GM13977 (cell line): Measurements from ENCODE around the gene MYRIP.

Source experiments
- DNase-seq: peaks from one replicate; pipeline ENCODE4 v3.0.0; 2012; ENCODE audit warnings: low spot score
- CTCF ChIP-seq: IDR thresholded peaks from 2 replicates; pipeline ENCODE4 v1.5.1; 2012; ENCODE audit warnings: mild to moderate bottlenecking, control low read depth; ENCODE audit not compliant: insufficient read depth; ENCODE audit errors: extremely low read depth, missing control alignments
- in situ Hi-C: fragments of 300-500 bp; cut with MboI; formaldehyde crosslinking; loops from one replicate; pipeline ENCODE4 v1.12.0; 2022; ENCODE audit warnings: low sequenced_read_pairs, low pct_unique_long_range_greater_than_20kb, mixed read lengths, inconsistent platforms; ENCODE audit not compliant: unreplicated experiment

MYRIP gene

GRCh38 chr3:39965461-39965860, 156.1 kb downstream of the MYRIP start:
- TF ChIP-seq CTCF: no peak
- in situ Hi-C loops: no loop called here
- DNase-seq: no peak

GRCh38 chr3:39965997-39966396, 156.6 kb downstream of the MYRIP start:
- in situ Hi-C loops: no loop called here
- no peak for DNase-seq
- TF ChIP-seq CTCF: no peak

- DNase-seq: no peak
- in situ Hi-C loops: no loop called here
- no peak for TF ChIP-seq CTCF
Observed at GRCh38 chr3:39970982-39971381, 161.6 kb downstream of the MYRIP start.

DNA sequence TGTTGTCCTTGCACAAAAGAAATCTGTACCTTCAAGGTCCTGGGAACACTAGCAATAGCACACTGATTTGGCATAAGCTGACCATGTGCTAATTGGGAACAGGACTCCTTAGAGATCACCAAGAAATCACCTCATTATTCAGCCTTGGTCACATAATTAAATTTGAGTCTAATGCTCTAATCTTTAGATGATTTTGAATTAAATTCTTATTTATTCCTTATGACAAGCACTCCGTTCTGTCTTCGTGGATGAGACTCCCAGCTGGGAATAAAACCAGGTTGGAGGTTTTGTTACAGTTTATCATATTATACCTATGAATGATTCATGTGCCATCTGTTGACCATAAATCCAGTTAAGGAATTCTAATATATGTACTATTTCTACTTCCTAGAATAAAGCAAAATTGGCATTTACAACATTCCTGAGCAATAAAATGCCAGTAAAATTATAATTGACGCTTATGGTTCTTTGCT, 162.2 kb downstream of the MYRIP start:
- no peak for TF ChIP-seq CTCF
- in situ Hi-C loops: no loop called here
- no peak for DNase-seq

- DNase-seq: no peak
- no peak for TF ChIP-seq CTCF
- in situ Hi-C loops: no loop called here
Observed at GRCh38 chr3:39972508-39972907, 163.1 kb downstream of the MYRIP start.

DNA sequence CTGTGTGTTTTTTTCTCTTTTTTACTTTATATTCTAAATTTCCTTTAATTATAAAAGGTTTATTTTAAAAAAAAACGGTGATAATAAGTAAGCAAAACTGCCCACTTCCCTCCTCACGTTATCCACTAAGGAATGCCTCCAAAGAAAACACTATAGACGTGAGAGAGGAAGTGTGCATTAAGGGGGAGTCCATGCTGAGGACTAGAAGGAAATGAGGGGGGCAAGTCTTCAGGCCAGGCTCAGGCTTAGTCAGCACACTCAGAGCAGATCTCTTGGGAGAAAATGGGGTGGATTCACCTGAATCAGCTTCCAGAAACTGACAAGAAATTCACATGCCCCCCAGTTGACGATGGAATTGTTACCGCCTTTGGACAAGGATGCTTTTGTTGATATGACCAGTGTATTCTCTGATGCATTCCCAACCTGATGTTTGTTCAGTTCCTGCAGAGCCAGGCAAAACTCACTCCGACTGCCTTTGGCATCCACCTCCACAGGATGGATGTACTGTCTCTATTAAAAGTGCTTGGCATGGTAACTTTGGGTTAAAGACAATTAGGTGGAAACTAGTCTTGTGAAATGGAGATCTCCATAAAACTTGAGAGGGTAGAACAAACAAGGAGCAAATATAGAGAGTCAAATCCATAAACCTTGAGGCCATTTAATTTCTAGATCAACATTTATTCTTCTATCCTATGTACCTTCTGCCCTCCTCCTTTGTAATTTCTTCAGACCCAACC, 167.8 kb downstream of the MYRIP start:
- TF ChIP-seq CTCF: no peak
- DNase-seq: no peak
- in situ Hi-C loops: loop anchor here (25.0 kb wide), 1 partner anchor 265 kb away; no protein-coding TSS in a partner anchor
